Keratinocyte (primary cell): ENCODE data around the gene TBC1D8. TPM values are rescaled to one million over a fixed set of nuclear protein-coding genes. Genes with fewer than 3 reads are reported as not detected.

Source experiments
- DNase-seq: peaks from one replicate; pipeline ENCODE4 v3.0.0-alpha.2; 2011; ENCODE audit warnings: low read depth, missing footprints, low spot score
- FAIRE-seq: peaks from 2 replicates; lab custom pipeline; 2011; peaks lifted over from hg19 to GRCh38; lab: Jason Lieb, UNC
- H2AFZ ChIP-seq: 2 replicates; pipeline ENCODE4 v1.6.0; 2012; ENCODE audit warnings: low read length, control low read depth, inconsistent platforms; ENCODE audit not compliant: control insufficient read depth
- H3K27ac ChIP-seq: 2 replicates; pipeline ENCODE4 v1.5.1; 2011; ENCODE audit warnings: low read length; ENCODE audit not compliant: control insufficient read depth, insufficient read depth
- H3K27me3 ChIP-seq: 3 replicates; pipeline ENCODE4 v1.6.0; 2011; ENCODE audit warnings: low read length; ENCODE audit not compliant: control insufficient read depth, insufficient read depth; ENCODE audit errors: extremely low read depth
- H3K36me3 ChIP-seq, 2 experiments: 2 replicates in 1 of 2; 3 replicates in 1 of 2; pipeline ENCODE4 v1.5.1; 2011; ENCODE audit warnings: low read length in 2 of 2, mild to moderate bottlenecking in 1 of 2; ENCODE audit not compliant: control insufficient read depth in 2 of 2, insufficient read depth in 2 of 2; ENCODE audit errors: extremely low read depth in 1 of 2
- H3K4me1 ChIP-seq: 3 replicates; pipeline ENCODE4 v1.5.1; 2011; ENCODE audit warnings: low read length; ENCODE audit not compliant: control insufficient read depth, insufficient read depth; ENCODE audit errors: extremely low read depth
- H3K4me2 ChIP-seq: 3 replicates; pipeline ENCODE4 v1.6.0; 2011; ENCODE audit warnings: low read depth, low read length; ENCODE audit not compliant: control insufficient read depth, insufficient read depth; ENCODE audit errors: extremely low read depth
- H3K4me3 ChIP-seq, 3 experiments: fragments of 200-600 bp in 1 of 3; sonication (generic) in 1 of 3; 2 replicates in 2 of 3; 3 replicates in 1 of 3; pipeline ENCODE4 v1.5.1; 2011 to 2016; ENCODE audit warnings: low read length in 3 of 3, mild to moderate bottlenecking in 3 of 3, control low read depth in 2 of 3, inconsistent platforms in 1 of 3, low read depth in 1 of 3, mixed read lengths in 1 of 3, mixed run types in 1 of 3, moderate library complexity in 1 of 3; ENCODE audit not compliant: control insufficient read depth in 2 of 3, insufficient read depth in 2 of 3; ENCODE audit errors: extremely low read depth in 1 of 3
- H3K79me2 ChIP-seq: 2 replicates; pipeline ENCODE4 v1.6.0; 2012; ENCODE audit warnings: low read length; ENCODE audit not compliant: control insufficient read depth, insufficient read depth
- H3K9ac ChIP-seq: 3 replicates; pipeline ENCODE4 v1.6.0; 2011; ENCODE audit warnings: low read length; ENCODE audit not compliant: control insufficient read depth, insufficient read depth; ENCODE audit errors: extremely low read depth
- H3K9me1 ChIP-seq: 3 replicates; pipeline ENCODE4 v1.6.0; 2011; ENCODE audit warnings: low read length; ENCODE audit not compliant: control insufficient read depth, insufficient read depth; ENCODE audit errors: extremely low read depth
- H3K9me3 ChIP-seq: 2 replicates; pipeline ENCODE4 v1.5.1; 2012; ENCODE audit warnings: low read depth, low read length; ENCODE audit not compliant: control insufficient read depth
- H4K20me1 ChIP-seq: 3 replicates; pipeline ENCODE4 v1.6.0; 2011; ENCODE audit warnings: low read length; ENCODE audit not compliant: control insufficient read depth, insufficient read depth; ENCODE audit errors: extremely low read depth
- CTCF ChIP-seq, 3 experiments: IDR thresholded peaks in 1 of 3; conservative IDR thresholded peaks in 1 of 3; optimal IDR thresholded peaks in 1 of 3; 2 replicates in 2 of 3; 3 replicates in 1 of 3; pipeline versions ENCODE3 to v1.5.1; 2011; ENCODE audit warnings: low read length in 3 of 3, mild to moderate bottlenecking in 3 of 3, moderate library complexity in 2 of 3, control low read depth in 1 of 3, inconsistent platforms in 1 of 3; ENCODE audit not compliant: insufficient read depth in 2 of 3; ENCODE audit errors: extremely low read depth in 1 of 3
- EZH2 ChIP-seq: IDR thresholded peaks from one replicate; pipeline ENCODE4 v1.6.1; 2012; ENCODE audit warnings: inconsistent platforms, mild to moderate bottlenecking, low read length, moderate library complexity
- dilution Hi-C: fragments of 300-500 bp; cut with MboI; formaldehyde crosslinking; loops from one replicate; pipeline ENCODE4 v1.7.0; 2020; ENCODE audit warnings: low sequenced_read_pairs; ENCODE audit not compliant: extremely low pct_ligation_motif_present
- polyA plus RNA-seq, 5 experiments: library from polyadenylated mRNA; depleted of rRNA in 3 of 5; stranded (reverse) in 3 of 5; stranded (forward) in 1 of 5; unstranded in 1 of 5; fragments of >200 nt; gene quantifications; 1 replicate in 1 of 5; 2 replicates in 3 of 5; 3 replicates in 1 of 5; pipeline versions ENCODE4 v1.2.1 to v1.2.3, GENCODE V29; 2011 to 2012; ENCODE audit warnings: missing spikeins in 2 of 5, low read depth in 1 of 5, low replicate concordance in 1 of 5

TBC1D8 gene
- polyA plus RNA-seq, 1 donor (not counting 4 experiments of a cell fraction or from before 2014, with no cell fraction given), result 13.8 TPM

GRCh38 chr2:101038455-101039255 lies 112.5 kb downstream of the TBC1D8 start:
- Histone ChIP-seq H3K27ac (peak overlapping the region; percentile 13), H2AFZ (no peak overlapping the region)
- no peak for FAIRE-seq

GRCh38 chr2:101037161-101037755 lies 113.9 kb downstream of the TBC1D8 start:
- H2AFZ ChIP-seq, result no peak overlapping the region
- H3K27ac ChIP-seq, result no peak overlapping the region
- no peaks in the 10 kb centered on the region for H3K79me2 ChIP-seq
- no peaks in the 10 kb centered on the region for H3K9me1 ChIP-seq
- H3K4me1 ChIP-seq, result no peaks in the 10 kb centered on the region
- H3K9ac ChIP-seq, result no peak overlapping the region
- H4K20me1 ChIP-seq, result no peaks in the 10 kb centered on the region
- dilution Hi-C loops, result loop anchor here (25.0 kb wide), 1 partner anchor 175 kb away; no protein-coding TSS in a partner anchor
- no peaks in the 10 kb centered on the region for H3K9me3 ChIP-seq
- no peak overlapping the region for H3K4me2 ChIP-seq
- TF ChIP-seq CTCF (optimal IDR thresholded peaks at IDR 0.05 in 1 of 3, IDR thresholded peaks at IDR 0.05 in 1 of 3, conservative IDR thresholded peaks at IDR 0.05 in 1 of 3; ENCODE audit: extremely low read depth in 1 of 3, insufficient read depth in 2 of 3, low read length in 3 of 3) (no peak), EZH2 (no peak)
- no peaks in the 10 kb centered on the region for H3K27me3 ChIP-seq
- H3K36me3 ChIP-seq, result peaks cover 25 to 27% of the 10 kb centered on the region in 2 experiments
- DNase-seq, result no peak
- no peak for FAIRE-seq
- no peak overlapping the region for H3K4me3 ChIP-seq

More at GRCh38 chr2:101038455-101039255, 112.5 kb downstream of the TBC1D8 start:
- Histone ChIP-seq H3K36me3 (peaks cover 18 to 23% of the 10 kb centered on the region in 2 experiments), H3K79me2 (no peaks in the 10 kb centered on the region), H3K4me3 (no peak overlapping the region), H3K9ac (no peak overlapping the region), H4K20me1 (no peaks in the 10 kb centered on the region), H3K27me3 (no peaks in the 10 kb centered on the region), H3K9me3 (no peaks in the 10 kb centered on the region), H3K4me1 (no peaks in the 10 kb centered on the region), H3K9me1 (no peaks in the 10 kb centered on the region), H3K4me2 (no peak overlapping the region)
- DNase-seq, result no peak
- dilution Hi-C loops, result loop anchor here (25.0 kb wide), 1 partner anchor 174 kb away; no protein-coding TSS in a partner anchor
- peak; percentile 91 to 92 (median 92) for TF ChIP-seq CTCF (optimal IDR thresholded peaks at IDR 0.05 in 1 of 3, IDR thresholded peaks at IDR 0.05 in 1 of 3, conservative IDR thresholded peaks at IDR 0.05 in 1 of 3; ENCODE audit: extremely low read depth in 1 of 3, insufficient read depth in 2 of 3, low read length in 3 of 3)
- no peak for TF ChIP-seq EZH2
